ENCODE results near the gene ELMO1.

DNA sequence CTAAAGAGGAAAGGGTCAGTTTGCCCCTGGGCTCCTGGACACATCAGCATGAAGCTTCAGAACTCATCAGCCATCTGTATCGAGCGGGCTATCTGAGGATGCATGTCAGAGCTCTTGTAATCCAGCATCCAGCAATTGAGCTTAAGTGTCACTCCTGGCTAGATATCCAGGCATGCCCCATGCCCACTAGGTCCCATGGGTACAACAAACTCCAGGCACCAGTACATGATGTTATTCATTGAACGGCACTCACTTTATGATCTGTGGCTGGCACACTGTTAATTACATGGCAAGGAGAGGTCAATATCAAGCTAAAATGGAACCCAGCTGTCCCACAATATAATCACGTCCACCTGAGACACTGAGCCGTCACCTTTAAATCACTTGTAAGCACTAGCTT is 274.2 kb downstream of the ELMO1 start:
- TF ChIP-seq, protein P1, sequence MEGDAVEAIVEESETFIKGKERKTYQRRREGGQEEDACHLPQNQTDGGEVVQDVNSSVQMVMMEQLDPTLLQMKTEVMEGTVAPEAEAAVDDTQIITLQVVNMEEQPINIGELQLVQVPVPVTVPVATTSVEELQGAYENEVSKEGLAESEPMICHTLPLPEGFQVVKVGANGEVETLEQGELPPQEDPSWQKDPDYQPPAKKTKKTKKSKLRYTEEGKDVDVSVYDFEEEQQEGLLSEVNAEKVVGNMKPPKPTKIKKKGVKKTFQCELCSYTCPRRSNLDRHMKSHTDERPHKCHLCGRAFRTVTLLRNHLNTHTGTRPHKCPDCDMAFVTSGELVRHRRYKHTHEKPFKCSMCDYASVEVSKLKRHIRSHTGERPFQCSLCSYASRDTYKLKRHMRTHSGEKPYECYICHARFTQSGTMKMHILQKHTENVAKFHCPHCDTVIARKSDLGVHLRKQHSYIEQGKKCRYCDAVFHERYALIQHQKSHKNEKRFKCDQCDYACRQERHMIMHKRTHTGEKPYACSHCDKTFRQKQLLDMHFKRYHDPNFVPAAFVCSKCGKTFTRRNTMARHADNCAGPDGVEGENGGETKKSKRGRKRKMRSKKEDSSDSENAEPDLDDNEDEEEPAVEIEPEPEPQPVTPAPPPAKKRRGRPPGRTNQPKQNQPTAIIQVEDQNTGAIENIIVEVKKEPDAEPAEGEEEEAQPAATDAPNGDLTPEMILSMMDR (IDR thresholded peaks at IDR 0.05): no peak
- no peak for TF ChIP-seq POLR2A (IDR thresholded peaks at IDR 0.05)

Measured in lower leg skin (tissue), 3 donors.